ENCODE measurements around the gene XYLB.
"Not testable (repeated sequence)": the region's sequence is repeated elsewhere in the genome, so short reads cannot be mapped to it uniquely, and the experiment has no call there.

The XYLB gene

DNA sequence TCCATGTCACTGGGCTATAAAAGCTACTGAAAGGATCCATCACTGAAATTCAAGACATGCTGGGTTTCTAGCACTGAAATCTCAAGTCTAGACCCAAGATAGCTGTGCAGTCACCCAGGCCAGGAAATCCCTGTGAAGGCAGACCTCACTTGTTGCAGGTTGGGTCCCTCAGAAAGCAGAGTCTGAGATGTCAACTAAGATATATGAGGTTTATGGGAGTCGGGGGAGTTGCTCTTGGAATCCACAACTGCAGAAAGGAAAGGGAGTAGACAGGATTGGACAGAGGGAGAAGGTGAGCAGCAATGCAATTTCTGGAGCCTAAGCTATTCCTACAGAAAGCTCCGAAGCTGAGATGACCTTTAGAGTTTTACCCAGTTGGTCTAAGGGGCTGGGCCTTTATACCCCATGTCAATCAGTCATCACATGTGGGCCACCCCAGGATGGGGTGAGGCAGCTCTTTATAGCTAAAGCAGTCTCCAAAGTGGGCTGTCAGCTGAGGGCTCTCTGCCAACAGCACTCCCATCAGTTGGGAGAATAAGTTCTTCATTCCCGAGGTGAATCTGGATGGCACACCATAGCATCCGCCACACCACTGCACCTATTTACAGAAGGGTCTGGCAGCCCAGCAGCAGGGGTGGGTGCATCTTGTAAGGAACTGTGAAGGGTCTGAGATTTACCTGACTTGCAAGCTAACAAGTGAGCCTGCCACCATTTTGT is 54.8 kb downstream of the XYLB start:
- no peak for DNase-seq

DNA sequence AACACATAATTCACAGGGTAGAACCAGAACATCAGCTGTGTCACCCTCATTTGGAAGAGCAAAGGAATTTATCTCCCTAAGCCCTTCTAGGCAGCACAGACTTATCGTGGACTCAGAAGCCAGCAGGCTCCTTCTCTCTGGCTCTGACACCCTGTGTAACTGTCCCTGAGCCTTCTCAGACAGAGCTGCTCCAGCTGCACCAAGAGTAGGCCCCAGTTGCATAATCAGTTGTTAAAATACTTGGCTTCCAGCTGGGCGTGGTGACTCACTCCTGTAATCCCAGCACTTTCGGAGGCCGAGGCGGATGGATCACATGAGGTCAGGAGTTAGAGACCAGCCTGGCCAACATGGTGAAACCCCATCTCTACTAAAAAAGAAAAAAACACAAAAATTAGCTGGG is 57.7 kb downstream of the XYLB start:
- no peak for DNase-seq

DNA sequence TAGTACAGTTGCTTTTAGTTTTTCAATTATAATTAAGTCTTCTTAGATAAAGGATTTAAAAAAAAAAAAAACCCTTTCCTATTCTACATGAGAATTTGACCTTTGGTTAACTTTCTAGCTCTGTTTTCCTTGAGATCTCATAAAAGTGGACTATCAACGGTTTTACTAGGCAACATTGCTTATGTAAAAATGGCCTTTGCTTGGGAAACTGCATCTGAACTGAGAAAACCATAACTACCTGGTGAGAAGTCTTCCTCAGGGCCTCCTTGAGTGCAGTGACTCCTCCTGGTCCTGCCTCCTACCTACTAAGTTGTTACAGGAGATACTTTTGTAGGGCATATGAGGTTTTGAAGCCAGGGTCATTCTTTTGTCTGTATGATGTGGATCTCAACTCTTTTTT is 65.0 kb downstream of the XYLB start:
- DNase-seq, result no peak

DNA sequence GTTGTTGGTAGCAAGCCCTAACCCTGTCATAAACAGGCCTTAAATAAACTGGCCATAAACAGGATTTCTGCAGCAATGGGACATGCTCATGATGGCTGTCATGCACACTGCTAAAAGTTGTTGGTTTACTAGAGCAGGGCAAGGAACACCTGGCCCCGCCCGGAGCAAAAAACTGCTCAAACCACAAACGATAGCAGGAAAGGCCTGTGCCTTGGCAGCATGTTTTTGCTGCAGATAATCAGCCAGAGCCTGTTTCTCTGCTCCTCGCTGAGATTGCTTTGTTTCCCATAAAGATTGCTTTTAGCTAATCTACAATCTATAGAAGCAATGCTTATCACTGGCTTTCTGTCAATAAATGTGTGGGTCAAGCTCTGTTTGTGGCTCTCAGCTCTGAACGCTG is 74.2 kb downstream of the XYLB start:
- DNase-seq, result not testable (repeated sequence)

DNA sequence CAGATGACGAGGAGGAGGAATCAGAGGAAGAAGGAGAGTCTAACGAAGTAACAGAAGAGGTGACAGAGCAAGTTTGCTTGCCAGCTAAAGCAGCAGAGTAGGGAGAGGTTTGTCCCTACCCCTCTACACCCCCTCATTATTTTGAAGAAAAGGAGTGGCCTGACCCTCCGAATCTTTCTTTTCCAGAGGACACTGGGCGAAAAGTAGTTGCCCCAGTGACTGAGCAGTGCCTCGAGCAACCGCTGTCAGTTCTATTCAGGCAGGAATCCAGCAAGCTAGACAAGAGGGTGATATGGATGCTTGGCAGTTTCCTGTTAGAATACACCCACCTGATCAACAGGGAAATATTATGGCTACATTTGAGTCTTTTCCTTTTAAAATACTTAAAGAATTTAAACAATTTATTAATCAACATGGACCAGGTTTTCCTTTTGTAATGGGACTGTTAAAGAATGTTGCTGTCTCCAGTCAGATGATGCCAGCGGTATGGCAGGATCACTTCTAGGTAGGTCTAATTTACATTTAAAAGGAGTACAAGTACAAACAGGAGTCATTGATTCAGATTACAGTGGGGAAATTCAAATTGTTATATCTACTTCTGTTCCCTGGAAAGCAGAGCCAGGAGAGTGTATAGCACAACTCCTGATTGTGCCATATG is 75.2 kb downstream of the XYLB start:
- no peak for DNase-seq

DNA sequence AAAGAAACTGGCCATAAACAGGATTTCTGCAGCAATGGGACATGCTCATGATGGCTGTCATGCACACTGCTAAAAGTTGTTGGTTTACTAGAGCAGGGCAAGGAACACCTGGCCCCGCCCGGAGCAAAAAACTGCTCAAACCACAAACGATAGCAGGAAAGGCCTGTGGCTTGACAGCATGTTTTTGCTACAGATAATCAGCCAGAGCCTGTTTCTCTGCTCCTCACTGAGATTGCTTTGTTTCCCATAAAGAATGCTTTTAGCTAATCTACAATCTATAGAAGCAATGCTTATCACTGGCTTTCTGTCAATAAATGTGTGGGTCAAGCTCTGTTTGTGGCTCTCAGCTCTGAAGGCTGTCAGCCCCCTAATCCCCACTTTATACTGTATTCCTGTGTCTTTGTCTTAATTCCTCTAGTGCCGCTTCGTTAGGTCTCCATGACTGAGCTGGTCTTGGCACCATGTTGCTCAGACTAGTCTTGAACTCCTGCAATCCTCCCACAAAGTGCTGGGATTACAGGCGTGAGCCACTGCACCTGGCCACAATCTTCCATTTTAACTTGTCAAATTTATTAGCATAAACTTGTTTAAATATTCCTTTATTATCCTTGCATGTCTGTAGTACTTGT is 80.3 kb downstream of the XYLB start:
- DNase-seq, result not testable (repeated sequence)

DNA sequence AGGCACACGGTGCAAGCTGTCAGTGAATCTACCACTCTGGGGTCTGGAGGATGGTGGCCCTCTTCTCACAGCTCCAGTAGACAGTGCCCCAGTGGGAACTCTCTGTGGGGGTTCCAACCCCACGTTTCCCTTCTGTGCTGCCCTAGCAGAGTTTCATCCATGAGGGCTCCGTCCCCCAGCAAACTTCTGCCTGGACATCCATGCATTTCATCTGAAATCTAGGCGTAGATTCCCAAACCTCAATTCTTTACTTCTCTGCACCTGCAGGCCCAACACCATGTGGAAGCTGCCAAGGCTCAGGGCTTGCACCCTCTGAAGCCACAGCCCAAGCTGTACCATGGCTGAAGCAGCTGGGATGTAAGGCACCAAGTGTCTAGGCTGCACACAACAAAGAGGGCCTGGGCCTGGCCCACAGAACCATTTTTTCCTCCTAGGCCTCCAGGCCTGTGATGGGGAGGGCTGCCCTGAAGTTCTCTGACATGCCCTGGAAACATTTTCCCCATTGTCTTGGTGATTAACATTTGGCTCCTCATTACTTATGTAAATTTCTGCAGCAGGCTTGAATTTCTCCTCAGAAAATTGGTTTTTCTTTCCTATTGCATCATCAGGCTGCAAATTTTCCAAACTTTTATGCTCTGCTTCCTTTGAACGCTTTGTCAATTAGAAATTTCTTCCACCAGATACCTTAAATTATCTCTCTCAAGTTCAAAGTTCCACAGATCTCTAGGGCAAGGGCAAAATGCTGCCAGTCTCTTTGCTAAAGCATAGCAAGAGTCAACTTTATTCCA is 86.5 kb downstream of the XYLB start:
- not testable (repeated sequence) for DNase-seq

DNA sequence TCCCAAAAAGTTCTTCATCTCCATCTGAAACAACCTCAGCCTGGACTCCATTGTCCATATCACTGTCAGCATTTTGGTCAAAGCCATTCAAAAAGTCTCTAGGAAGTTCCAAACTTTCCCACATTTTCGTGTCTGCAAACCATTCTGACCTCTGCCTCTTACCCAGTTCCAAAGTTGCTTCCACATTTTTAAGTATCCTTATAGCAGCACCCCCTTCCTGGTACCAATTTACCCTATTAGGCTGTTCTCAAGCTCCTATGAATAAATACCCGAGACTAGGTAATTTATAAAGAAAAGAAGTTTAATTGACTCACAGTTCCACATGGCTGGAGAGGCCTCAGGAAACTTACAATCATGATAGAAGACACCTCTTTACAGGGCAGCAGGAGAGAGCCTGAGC is 87.1 kb downstream of the XYLB start:
- DNase-seq, result not testable (repeated sequence)

DNA sequence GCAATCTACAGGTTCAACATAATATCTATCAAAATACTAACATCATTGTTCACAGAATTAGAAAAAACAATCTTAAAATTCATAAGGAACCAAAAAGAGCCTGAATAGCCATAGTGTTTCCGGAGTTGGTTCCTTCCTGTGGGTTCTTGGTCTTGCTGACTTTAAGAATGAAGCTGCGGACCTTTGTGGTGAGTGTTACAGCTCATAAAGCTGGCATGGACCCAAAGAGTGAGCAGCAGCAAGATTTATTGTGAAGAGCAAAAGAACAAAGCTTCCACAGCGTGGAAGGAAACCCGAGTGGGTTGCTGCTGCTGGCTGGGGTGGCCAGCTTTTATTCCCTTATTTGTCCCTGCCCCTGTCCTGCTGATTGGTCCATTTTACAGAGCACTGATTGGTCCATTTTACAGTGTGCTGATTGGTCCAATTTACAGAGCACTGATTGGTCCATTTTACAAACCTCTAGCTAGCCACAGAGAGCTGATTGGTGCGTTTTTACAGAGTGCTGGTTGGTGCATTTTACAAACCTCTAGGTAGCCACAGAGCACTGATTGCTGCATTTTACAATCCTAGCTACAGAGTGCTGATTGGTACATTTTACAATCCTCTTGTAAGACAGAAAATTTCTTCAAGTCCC is 92.0 kb downstream of the XYLB start:
- DNase-seq, result not testable (repeated sequence)

DNA sequence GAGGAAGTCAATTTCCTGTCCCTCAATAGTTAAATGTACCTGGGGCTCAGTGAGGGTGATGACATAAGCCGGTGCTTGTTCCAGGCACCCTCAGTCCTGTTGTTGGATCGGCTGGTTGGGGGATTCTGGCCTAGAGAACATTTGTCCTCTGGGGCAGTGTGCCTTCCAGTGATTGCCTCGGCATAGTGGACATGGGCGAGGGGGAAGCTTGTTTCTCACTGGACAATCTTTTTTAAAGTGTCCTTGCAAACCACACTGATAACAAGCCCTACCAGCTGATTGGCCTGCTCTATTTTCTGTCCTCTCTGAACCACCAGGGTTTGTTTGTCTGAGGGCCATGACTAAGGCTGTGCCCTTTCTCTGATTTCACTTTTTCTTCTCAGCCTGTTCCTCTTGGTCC is 96.6 kb downstream of the XYLB start:
- not testable (repeated sequence) for DNase-seq

DNA sequence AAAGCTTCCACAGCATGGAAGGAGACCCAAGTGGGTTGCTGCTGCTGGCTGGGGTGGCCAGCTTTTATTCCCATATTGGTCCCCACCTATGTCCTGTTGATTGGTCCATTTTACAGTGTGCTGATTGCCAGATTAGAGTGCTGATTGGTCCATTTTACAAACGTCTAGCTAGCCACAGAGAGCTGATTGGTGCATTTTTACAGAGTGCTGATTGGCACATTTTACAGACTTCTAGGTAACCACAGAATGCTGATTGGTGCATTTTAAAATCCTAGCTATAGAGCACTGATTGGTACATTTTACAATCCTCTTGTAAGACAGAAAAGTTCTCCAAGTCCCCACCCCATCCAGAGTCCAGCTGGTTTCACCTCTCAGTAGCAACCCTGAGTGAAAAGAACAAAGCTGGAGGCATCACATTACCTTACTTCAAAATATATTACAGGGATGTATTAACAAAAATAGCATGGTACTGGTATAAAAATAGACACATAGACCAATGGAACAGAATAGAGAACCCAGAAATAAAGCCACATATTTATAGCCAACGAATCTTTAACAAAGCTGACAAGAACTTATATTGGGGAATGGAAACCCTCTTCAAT is 99.6 kb downstream of the XYLB start:
- DNase-seq, result no peak

DNA sequence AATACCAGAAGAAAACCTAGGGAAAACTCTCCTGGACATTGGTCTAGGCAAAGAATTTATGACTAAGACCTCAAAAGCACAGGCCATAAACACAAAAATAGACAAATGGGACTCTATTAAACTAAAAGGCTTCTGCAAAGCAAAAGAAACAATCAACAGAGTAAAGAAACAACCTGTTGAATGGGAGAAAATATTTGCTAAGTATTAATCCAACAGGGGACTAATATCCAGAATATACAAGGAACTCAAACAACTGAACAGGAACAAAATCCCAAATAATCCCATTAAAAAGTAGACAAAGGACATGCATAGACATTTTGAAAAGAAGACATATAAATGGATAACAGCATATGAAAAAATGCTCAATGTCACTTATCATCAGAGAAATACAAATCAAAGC is 100.2 kb downstream of the XYLB start:
- DNase-seq, result no peak

DNA sequence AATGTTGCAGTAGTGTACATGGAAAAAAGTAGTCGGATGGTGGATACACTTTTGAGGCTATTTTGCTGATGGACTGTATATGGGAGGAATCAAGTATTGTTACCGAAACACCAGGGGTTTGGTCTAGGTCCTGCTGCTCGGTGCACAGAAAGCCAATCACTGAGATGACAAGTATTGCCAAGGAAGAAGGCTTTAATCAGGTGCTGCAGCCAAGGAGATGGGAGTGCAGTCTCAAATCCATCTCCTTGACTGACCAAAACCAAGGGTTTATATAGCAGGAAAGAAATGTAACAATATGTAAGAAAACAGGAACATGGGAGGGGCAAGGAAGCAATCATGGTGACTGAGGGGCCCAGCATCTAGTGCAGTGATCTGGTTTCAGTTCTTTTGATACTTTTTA is 104.3 kb downstream of the XYLB start:
- no peak for DNase-seq

DNA sequence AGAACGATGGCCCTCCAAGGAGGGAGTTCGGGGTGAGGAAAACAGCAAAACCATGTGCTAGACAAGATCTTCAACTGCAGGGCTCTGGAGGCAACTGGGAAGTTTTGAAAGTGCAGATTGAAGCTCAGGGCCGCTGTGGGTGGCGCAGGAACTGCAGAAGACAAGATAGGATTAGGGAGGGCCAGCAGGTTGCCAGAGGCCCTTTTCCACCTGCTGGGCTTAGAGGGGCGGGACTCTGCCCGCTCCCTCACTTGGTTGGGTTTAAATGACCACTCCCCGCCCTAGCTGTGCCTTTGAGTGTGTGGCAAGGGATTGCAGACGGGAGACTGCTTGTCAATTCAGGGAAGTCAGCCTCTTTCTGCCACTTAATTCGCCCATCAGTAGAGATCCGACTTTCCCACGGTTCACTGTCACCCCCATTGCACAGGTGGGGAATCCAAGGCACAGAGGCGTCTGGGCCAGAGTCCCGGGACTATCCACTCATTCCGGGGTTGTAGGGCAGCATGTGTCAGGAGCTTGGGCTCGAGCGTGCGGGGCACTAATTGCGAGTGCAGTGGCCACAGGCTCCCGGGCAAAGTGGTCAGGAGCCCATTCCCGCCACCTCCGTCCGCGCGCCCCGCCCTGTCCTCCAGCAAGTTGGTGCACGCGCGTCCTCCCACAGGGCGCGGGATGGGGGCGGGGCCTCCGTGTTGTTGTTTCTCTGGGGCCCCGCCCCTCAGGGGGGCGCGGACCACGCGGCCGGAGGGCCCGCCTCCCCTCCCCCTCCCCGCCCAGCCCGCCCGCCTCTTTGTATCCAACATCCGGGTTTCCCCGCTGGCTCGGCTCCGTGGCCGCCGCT is 106.7 kb downstream of the XYLB start, which contains the start of gene ACVR2B:
ACVR2B (plus strand) TSS at position 816 of the 838 bp plus-strand sequence. CDS start 433 bp downstream, outside the sequence.
- peak; percentile 71 for DNase-seq

DNA sequence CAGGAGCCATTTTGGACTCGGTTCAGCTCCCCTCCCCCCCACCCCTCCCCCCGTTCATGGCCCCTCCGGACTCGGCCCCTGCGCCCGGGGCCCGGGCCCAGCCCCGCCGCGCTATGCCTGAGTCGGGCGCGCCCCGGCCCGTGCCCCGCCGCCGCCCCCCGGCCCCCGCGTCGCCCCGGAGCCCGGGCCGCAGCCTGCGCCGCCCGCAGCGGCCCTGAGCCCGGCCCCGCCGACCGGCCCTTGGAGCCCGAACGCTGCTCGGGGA is 107.3 kb downstream of the XYLB start:
- no peak for DNase-seq

DNA sequence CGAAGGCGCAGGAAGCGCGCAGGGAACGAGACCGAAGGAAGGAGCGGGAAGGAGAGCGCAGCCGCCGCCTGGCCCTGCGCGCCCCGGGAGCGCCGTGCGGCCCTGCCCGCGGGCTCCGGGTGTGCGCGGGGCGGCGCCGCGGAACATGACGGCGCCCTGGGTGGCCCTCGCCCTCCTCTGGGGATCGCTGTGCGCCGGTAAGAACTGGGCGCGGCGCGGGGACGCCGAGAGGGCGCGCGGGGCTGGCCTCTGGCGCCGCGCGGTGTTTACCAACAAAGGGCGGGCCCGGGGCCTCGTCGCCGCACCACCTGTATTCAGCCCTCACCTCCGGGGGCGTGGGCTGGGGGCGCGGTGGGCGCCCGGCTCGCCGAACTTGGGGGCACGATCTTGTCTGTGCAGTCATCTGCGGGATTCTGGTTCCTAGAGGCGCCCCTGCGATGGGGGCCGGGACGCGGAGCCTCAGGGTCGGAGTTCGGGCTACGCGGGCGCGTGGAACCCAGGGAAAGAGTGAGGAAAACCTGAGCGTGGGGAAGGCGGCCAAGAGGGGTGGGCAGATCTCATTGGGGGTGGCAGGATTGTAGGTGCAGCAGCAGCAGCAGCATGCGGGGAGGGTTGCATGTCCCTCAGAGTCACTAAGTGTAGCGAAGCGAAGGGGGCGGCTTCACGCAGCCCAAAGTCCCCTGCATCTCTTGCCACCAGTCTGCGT is 107.7 kb downstream of the XYLB start:
- DNase-seq, result no peak

DNA sequence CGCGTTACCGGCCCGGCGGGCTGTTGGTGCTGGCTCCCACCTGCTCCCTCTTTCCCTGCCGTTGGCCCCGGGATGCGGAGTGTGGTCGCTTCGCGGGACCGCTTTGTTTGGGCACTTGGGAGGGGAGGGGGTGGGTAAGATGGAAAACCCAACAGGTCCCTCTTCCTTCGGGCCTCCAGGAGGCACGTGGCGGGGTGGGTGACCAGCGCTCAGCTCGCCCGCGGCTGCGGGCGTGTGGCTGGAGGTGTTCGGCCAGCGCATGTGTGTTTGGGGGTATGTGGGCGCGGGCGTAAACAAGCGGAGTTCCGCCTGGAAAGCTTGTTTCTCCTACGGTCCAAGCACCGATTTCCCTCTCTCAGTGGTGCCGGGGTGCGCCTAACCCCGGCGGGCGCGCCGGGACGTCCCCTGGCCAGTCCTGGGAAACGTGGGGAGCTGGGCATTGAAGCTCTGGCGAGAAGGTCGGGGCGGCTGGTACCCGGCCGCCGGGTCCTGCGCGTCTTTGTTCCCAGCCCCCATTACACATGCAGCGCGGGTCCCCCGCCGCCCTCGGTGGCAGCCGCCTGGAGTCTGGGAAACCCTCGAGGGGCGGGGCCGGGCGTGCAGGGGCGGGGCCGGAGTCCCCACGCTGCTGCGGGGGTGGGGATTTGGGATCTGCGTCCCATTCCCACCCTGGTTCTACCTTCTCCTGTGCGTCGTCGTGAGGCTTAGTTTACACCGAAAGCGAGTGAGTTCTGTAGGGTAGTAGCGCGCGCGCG is 108.5 kb downstream of the XYLB start:
- no peak for DNase-seq

DNA sequence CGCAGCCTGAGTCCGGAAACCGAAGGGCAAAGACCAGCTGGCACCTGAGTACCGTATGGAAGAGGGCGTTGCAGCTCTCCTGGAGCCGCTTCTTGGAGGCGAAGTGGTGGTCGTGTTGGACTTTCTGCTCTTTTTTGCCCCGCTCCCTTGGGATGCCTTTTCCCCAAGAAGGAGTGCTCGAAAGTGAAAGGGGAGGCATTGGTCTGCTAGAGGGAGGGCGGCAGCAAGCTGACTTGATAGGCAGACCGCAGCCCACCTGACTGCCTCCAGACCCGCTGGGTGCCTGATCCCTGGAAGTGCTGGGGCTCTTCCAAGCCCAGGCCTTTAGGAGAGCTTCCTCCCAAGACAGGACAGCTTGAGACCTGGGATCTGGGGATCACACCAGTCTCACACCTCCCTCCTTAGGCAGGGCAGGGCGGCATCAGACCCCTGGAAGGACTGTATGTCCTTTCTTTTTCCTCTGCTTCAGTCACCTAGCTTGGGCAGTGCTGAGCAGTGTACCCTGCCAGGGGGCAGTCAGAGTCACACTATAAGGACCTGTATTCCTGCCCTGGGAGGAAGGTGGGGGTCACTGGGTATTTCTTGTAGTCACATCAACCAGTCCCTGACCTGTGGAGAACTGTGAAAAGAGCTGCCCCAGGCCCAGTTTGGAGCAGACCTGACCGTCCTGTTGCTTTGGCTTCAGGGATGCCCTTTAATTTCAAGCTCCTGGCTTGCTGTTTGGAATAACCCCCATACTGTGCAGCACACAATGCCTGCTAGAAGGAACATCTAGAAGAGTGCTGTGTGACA is 109.2 kb downstream of the XYLB start:
- no peak for DNase-seq
